HL-60/S4 treated with phorbol 12-myristate 13-acetate at 8.2 ng/mL for 4 days and 3 days (cell line): ENCODE data around the gene ENPP1.

Source experiments
- in situ Hi-C: fragments of 300-500 bp; cut with MboI; formaldehyde crosslinking; loops from 2 replicates; pipeline ENCODE4 v1.15.0; 2022; ENCODE audit warnings: low sequenced_read_pairs

The ENPP1 gene

DNA sequence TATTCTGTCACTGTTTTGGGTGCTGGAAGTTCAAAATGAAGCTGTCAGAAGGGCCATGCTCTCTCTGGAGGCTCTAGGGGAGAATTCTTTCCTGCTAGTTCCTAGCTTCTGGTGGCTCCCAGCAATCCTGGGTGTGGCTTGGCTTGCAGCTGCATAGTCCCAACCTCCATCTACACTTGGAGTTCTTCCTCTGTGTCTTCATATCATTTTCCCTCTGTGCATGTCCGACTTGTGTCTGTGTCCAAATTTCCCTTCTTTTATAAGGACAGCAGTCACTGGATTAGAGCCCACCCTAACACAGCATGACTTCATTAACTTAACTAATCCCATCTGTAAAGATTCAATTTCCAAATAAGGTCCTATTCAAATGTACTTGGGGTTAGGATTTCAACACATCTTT is 23.3 kb upstream of the ENPP1 start:
- in situ Hi-C loops, result no loop called here

- in situ Hi-C loops, result no loop called here
Observed at GRCh38 chr6:131787079-131787478, 20.7 kb upstream of the ENPP1 start.

- in situ Hi-C loops, result no loop called here
Observed at GRCh38 chr6:131787766-131788712, 19.8 kb upstream of the ENPP1 start.

GRCh38 chr6:131789219-131789618 is 18.6 kb upstream of the ENPP1 start:
- in situ Hi-C loops, result no loop called here

GRCh38 chr6:131791476-131791875 is 16.3 kb upstream of the ENPP1 start:
- in situ Hi-C loops, result no loop called here

DNA sequence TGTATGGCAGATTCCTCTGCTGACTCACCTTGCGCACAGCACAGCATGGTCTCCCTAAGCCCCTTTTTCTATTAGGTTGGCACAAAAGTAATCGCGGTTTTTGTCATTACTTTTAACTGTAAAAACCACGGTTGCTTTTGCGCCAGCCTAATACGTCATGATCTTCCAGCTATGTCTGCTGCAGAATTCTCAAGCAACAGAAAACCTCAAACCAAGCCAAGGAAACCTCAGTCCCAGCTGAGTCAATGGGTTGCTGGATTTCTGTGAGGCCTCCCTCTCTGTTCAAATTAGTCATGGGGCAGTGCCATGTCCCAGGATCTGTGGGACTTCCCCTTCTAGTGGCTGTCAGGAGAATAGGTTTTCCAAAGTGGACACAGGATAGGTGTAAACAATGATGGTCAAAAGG is 15.7 kb upstream of the ENPP1 start:
- in situ Hi-C loops, result no loop called here

- in situ Hi-C loops, result no loop called here
Observed at GRCh38 chr6:131795366-131795765, 12.5 kb upstream of the ENPP1 start.

DNA sequence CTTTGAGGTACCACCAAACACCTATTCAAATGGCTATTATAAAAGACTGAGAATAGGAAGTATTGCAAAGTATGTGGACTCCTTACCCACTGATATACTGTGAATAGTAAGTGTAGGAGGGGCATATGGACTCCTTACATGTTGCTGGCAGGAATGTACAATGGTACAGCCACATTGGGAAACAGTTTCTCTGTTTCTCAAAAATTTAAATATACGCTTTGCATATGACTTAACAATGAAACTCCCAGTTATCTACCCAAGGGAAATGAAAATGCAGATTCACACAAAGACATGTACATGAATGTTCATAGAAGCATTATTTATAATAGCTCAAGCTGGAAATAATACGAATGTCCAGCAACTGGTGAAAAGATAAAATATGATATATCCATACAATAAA is 5.5 kb upstream of the ENPP1 start:
- in situ Hi-C loops, result no loop called here

DNA sequence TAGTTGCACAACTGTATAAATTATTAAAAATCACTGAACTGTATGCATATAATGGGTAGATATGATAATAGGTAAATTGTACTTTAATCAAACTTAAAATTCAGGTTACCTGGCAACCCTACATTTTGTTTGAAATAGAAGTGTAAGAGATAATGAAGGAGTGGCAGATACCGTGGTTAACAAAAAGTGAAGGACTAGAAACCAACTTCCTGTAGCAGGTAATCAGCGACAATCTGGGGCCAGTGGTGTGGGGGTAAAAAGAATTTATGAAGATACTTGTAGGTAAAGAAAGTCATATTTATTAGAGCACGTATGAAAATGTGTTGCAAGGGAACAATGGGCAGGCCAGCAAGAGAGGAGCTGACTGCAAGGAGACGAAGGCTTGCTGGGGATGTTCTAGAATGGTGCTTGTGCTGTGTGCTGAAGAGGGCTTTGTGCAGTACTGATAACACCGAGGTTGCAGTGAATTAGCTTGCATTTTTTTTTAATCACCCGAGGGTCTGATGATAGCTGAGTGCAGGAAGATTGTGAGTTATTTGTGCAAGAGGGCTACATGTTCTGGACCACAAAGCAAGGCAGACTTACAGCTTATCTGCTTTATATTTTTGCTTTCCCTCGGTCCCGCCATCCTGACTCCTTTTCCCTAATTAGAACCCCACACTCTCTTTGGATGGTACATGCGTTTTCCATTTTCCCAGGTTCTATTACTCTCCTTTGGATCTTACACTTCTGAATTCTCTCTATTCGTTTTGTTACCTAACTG is 4.6 kb upstream of the ENPP1 start:
- in situ Hi-C loops, result no loop called here

- in situ Hi-C loops, result no loop called here
Observed at GRCh38 chr6:131804131-131804530, 3.7 kb upstream of the ENPP1 start.

DNA sequence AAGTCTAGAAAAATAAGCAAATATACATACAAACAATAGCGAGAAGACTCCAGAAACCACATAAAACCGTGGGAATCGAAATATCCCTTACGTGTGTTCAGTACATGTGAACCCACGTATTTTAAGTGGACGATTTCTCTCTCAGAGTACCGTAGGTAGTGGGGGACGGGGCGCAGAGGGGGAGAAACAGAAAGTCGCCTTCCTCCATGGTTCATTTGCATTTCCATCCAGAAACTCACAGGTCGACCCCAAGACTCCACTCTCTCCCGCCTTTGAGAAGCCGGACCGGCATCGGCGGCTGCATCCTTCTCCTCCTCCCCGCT is 538 bp upstream of the ENPP1 start:
- in situ Hi-C loops, result no loop called here

DNA sequence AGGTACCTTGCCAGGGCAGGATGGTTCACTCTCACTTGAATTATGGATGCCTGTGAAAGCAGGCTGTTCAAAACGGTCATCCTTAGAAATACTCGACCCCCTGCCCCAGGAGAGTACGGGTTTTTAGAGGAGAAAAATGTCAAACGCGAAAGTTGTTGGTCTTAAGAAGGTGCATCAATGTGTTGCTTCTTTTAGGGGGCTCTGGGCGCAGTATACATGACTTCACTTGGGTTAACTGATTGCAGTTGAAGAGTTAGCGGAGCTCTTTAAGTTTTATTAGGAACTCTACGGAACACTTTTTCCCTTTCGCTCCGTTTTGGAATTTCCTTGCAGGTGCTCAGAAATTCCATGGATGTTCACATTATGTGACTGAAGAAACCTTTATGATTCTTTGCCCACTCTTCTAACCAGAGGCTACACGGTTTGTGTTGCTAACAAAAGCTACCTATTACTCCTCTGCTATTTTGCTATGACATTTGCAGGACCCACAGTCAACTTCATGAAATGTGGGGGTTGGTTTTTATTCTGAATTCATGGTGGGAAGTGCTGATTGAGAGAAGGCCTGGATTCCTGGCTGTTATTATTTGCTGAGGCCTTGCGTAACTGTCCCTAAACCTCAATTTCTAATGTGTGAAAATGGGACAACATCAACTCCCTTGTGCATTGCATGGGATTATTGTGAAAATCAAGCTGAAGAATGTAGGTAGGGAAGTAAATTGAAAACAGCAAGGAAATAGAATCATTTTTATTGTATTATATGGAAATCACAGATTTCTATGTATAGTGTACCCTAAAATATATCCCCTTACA is 845 bp downstream of the ENPP1 start:
- in situ Hi-C loops, result no loop called here

- in situ Hi-C loops, result no loop called here
Observed at GRCh38 chr6:131811500-131811899, 3.7 kb downstream of the ENPP1 start.

DNA sequence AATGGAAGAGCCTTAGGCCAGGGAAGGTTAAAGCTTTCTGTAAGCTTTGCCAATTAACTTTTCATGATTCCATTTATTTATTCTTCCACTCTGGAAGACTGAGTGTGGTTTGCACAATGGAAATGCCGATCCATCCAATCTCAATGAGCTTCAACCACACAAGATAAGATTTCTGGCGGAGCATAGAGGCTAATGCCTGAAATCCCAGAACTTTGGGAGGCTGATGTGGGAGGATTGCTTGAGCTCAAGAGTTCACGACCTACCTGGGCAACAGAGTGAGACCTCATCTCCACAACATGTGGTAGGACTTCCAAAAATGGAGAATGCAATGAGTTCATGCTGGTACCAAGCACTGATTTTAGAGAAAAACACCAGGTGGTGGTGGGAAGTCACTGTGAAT is 6.2 kb downstream of the ENPP1 start:
- in situ Hi-C loops, result no loop called here

DNA sequence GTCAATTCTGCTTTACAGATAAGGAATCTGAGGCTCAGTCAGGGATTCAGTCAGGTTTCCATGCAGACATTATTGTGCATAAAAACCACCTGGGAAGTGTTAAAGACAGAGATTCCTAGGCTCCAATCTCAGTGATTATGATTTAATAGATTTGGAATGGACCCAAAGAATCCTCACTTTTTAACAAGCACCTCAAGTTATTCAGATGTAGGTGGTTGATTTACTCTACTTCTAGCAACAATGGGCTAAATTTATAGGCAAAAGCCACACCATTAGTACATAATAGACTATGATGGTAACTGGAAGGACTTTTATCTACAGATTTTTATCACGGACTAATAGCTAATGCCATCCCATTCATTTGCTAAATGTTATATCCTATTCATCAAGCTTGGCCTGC is 9.0 kb downstream of the ENPP1 start:
- in situ Hi-C loops, result no loop called here

DNA sequence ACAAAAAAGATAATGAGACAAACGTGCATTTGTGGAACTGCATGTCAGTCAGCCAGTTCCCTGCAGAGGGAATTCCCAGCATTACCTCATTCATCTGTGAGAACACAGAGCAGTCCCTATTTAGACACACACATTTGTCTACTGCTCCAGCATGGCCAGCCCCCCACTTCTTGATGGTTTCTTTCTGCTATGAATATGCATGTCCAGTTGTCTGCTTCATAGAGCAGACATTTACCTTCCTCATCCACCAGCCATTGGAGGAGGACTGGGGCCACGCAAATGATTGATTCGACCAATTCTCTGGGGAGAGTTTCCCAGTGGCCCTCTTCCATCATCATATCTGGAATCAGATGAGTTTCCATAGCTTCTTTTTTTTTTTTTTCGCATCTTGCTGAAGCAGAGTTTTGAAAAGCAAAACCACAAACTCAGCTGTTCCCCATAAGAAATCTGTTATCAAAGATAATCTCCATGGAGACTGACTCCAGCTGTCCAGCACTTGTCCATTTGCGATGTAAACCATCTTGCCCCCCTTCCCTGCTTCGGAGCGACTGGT is 11.8 kb downstream of the ENPP1 start:
- in situ Hi-C loops, result no loop called here

GRCh38 chr6:131821010-131821807 is 13.4 kb downstream of the ENPP1 start:
- in situ Hi-C loops, result no loop called here

GRCh38 chr6:131822119-131822518 is 14.3 kb downstream of the ENPP1 start:
- in situ Hi-C loops, result no loop called here

GRCh38 chr6:131823276-131823902 is 15.6 kb downstream of the ENPP1 start:
- in situ Hi-C loops, result no loop called here

DNA sequence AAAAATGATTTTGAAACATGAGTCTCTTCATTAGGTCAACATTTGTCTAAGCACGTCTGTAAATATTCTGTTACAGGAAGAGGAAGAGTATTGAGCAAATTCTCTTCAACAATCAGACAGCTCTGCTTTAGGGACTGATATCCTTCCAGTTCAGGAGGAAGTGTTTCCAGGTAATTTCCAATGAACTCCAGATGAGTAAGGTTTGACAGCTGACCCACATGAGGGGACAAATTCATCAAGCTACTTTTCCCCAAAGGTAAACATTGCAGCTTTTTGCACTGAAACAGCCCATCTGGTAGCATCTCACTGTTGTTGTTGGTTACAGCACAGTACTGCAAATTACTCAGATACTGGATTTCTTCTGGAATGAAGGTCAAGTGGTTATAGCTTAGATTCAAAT is 18.1 kb downstream of the ENPP1 start:
- in situ Hi-C loops, result no loop called here
